Tongue (tissue), 2 donors: Measurements from ENCODE around the gene FAM219B. TPM values are rescaled to one million over a fixed set of nuclear protein-coding genes. Genes with fewer than 3 reads are reported as not detected.
"Not testable (repeated sequence)": the region's sequence is repeated elsewhere in the genome, so short reads cannot be mapped to it uniquely, and the experiment has no call there.

ENCODE experiments used
- DNase-seq: peaks from one replicate; pipeline ENCODE4 v3.0.0-alpha.2; 2015
- total RNA-seq: library from RNA; depleted of rRNA; stranded (reverse); fragments of >200 nt; gene quantifications from one replicate; pipeline ENCODE4 v1.2.3, GENCODE V29; 2014

The FAM219B gene, protein sequence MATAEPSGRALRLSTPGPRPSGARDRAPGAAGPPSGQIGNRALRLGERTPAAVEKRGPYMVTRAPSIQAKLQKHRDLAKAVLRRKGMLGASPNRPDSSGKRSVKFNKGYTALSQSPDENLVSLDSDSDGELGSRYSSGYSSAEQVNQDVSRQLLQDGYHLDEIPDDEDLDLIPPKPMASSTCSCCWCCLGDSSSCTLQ
- total RNA-seq, result 76.3 TPM

DNA sequence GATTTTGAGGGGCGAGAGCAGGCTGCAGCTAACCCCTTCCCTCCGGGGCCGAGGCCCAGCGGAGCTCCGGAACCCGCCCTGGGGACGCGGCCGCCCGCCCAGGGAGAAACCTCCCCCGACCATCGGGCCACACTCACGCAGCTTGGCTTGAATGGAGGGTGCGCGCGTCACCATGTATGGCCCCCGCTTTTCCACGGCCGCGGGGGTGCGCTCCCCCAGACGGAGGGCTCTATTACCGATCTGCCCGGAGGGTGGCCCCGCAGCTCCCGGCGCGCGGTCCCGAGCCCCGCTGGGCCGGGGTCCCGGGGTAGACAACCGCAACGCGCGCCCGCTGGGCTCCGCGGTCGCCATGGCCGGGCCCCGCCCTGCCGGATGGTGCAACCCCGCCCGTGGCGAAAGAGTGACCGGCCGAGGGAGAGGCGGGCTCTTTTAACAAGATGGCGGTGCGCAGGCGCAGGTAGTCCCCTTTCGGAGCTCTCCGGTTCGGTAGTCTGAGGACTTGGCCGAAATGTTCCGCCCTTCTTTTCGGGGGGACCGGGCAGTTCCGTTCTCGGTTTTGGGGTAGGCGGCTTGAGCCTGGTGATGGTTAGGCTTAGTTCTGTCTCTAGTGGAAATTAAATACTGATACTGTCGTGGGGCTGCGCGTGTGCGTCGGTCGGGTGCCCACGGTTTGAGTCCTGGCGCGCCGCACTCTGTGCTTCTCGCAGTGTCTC is at the start of gene FAM219B:
TSS of gene FAM219B (minus strand) at position 402 of the 713 bp plus-strand sequence. CDS start at position 351, 51 bp downstream.
- peak; percentile 97 for DNase-seq

DNA sequence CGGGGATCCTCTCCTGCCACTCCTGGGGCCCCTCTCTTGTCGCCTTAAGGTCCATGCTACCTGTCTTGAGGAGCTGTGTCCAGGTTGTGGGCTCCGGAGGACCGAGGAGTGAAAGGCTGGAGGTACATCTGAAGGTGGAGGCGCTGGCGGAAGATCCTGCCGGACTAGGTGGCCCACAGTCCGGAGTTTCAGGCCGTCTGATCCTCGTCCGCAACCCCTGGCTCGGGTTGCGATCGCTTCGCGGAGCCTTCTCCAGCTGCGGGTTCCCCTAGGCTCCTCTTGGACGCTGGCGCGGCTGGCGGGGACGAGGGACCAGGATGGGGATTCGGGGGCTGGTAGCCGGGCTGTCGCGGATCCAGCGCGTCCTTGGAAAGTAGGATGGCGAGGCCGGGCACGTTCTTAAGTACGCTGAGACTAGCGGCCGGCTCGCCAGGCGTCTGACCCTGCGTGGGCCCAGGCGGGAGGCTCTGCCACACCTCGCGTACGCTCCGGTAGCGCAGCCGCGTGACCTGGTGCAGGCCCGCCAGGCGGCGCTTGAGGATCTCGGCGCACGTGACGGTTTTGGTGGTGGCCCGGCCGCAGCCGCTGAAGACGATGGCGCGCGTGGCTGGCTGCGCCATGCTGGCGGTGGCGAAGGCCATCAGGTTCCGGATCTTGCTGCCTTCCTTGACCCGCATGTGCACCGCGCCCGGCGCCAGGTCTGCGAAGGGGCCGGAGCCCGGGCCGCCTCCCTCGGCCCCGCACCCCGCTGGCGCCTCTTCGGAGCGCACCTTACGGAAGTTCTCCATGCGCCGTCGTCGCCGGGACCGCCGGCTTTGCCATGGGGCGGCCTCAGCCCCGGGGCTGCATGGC is 49.4 kb upstream of the FAM219B start:
- DNase-seq, result peak; percentile 71

DNA sequence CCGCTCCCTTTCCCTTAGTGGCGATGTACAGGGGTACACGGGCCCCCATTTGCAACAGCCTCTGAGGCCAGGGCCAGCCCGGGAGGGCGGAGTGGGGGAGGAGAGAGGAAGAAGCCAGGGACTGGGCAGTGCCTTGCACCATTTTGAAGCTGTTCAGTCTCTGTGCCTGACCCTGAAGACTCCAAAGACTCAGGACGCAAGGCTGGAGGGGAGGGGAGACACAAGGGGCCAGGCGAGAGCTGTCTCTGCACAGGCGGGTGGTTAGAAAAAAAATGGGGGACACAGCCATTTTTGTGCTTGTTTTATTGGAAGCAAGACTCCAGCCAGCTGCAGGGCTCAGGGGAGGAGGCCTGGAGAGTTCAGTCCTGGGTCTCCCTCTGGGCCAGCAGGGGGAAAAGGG is 48.4 kb upstream of the FAM219B start:
- DNase-seq, result no peak

DNA sequence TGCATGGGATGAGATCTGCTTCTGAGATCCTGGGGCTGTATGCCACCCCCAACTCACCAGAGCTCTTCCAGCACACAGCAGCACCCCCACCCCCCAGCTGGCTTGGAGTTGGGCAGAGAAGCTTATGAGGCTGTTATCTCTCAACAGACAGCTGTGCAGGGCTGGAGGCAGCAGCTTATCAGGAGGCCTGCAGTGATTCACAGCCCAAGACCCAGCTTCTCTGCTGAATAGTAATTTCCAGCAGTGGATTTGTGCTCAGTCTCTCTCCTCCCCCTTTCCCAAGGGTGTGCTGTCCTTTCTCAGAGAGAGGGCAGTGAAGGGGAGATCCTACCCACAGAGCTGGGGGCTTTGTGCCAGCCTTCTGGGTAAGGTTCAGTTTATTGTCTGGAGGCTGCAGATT is 47.9 kb upstream of the FAM219B start:
- no peak for DNase-seq

DNA sequence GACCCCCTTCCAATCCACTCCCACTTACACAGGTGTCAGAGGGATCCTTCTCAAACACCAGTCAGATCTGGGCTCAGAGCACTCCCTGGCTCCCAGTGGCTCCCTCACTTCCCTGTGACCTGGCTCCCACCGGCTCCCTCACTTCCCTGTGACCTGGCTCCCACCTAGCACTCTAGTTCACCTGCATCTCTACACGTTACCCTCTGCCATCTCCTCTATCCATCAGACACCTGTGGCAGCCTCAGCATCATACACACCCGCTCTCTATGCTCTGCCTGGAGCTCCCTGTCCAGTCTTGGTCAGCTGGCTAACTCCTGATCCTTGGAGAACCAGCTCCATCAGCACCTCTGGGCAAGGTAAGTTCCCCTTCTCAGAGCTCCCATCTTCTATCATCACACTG is 44.4 kb upstream of the FAM219B start:
- no peak for DNase-seq

DNA sequence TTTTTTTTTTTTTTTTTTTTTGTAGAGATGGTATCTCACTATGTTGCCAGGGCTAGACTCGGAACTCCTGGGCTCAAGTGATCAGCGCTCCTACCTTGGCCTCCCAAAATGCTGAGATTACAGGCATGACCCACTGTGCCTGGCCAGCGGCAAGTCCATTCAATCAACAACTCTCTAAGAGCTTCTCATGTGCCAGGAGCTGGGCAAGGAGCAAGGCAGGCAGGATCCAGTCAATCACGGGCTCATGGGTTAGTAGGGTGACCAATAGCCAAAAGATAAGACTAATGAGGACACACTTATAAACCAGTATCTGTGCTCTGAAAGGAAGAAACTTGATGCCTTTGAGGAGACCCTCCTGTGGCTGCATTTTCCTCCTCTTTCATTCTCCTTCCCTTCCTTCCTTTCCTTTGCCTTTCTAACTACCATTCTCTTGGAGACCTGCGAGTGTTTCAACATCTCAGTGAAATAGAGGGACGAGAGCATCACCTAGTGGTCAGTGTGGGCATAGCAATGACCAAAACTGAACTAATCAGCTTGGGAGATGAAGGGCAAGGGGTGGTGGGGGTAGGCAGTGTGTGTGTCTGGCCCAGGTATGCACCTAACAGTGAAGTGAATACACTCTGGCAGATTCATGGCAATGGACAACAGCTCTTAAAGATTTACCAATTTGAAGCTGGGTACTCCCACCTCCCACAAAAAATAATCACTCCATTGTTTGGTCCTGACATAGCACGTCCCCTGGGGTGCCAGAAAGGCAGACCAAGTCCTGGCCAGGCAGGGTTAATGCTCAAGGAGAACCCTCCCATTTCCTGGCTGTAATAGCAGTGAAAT is 43.6 kb upstream of the FAM219B start:
- peak; percentile 91 for DNase-seq

DNA sequence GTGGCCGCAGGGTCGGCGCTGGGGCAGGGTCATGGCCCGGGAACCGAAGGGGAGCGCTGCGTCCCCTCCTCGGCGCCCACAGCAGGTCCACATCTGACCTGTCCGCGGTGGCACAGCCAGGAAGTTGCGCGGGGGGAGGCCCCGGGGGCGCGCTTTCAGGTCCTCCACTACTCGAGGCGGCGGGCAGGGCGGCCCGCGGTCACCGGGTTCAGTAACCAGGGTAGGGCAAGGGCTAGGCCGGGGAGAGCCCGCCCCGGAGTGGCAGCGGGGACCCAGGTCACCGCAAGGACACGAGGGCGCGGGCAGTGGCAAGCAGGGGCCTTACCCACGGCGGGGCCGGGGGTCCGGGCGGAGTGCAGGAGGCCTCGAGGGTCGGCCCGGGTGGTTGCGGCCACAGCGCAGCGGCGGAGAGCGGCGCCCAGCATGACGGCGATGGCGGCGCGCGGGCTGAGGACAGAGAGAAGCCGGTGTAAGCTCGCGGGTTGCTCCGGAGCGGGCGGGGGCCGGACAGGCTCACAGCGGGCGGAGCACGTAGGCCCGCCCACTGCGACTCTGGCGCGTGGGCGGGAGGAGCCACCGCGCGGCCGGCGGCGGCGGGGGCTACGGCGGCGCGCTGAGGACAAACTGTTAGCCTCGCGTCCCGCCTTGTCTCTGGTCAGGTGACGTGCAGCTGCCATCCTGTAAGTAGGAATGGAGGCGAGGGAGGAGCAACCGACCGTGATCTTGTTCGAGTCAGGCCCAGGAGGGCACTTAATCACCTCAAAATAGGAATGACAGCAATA is 31.1 kb upstream of the FAM219B start, which contains the start of gene COX5A:
TSS of gene COX5A (minus strand) at position 484 of the 782 bp plus-strand sequence. CDS start at position 425, 59 bp downstream.
- DNase-seq, result peak; percentile 98

DNA sequence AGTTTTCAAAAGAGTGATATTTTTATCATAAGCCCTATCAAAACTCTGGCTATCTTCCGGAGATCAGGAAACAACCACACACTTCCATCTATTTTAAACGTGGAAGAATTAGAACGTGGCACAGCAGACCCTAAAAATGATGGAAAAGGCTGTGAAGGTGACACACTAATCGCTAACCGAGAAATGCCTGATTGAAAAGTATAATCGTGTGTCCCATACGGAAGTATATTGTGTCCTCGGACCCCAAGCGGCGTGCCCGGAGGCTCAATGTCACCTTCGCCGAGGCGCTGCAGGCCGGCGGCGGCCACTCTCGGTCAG is 30.6 kb upstream of the FAM219B start:
- DNase-seq, result no peak

DNA sequence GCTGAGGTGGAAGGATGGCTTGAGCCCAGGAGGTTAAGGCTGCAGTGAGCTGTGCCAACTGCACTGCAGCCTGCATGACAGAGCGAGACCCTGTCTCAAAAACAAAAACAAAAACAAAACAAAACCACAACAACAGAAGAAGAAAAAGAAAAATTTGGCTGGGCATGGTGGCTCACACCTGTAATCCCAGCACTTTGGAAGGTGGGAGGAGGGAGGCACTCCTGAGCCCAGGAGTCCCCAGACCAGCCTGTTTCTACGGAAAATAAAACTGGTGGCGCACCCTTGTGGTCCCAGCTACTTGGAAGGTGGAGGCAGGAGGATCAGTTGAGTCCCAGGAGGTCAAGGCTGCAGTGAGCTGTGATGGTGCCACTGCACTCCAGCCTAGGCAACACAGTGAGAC is 28.5 kb upstream of the FAM219B start:
- not testable (repeated sequence) for DNase-seq

DNA sequence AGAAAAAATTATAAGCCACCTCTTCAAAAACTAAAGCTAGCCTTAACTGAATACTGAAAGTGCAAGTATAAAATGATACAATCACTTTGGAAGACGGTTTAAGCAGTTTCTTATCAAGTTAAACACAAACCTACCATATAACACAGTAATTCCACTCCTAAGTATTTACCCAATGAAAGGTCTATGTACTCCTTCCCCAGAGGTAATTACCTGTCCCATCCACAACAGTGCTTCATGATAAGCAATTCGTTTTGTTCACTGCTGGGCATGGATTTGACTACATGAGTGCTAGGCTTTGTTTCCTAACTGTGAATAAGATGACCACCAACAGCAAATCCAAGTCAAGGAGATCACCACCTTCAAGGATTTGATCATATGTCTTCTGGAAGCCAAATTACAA is 26.9 kb upstream of the FAM219B start:
- DNase-seq, result no peak

DNA sequence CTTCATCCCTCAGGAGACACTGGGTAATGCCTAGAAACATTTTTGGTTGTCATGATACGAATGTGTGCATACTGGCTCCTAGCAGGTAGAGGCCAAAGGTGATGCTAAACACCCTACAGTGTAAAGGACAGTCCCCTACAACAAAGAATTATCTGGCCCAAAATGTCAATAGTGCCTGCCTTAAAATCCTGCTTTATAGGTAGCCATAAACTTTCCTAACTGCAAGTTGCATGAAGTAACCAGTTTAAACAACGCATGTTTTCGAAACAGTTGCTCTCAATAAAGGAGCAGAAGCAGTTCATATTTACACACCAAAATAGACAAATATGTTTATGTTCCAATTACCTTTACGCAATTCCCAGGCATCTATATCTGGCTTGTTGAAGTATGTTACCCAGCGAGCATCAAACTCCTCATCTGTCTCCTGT is 22.1 kb upstream of the FAM219B start:
- DNase-seq, result no peak

DNA sequence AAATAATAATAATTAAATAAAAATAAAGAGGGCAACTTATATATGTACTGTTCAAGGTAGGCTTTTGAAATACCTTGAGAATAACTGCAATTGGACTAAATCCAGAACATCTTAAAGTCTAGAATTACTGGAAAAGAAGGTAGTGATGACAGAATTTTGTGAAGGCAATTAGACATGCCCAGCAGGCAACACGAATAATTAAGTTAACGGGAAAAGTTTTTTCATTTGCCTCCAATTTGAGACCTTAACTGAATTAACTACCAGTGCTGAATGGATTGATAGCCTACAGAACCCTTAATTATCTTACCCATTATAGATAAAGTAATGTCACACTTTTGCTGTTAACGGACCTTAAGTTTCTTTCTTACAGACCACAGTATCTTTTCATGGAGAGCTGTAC is 17.9 kb upstream of the FAM219B start:
- no peak for DNase-seq

DNA sequence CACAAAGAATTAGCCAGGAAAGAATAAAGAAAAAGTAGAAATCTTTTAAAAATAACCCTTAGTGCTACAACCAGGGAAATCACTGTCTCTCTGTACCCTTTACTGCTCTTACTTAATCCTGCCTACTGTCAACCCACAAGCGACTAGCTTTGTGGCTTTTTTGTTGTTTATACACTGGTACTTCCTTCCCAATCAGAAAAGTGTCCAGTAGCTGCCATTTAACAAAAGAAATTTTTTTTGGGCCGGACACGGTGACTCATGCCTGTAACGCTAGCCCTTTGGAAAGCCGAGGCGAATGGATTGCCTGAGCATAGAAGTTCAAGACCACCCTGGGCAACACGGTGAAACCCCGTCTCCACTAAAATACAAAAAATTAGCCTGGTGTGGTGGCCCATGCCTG is 13.8 kb upstream of the FAM219B start:
- no peak for DNase-seq

DNA sequence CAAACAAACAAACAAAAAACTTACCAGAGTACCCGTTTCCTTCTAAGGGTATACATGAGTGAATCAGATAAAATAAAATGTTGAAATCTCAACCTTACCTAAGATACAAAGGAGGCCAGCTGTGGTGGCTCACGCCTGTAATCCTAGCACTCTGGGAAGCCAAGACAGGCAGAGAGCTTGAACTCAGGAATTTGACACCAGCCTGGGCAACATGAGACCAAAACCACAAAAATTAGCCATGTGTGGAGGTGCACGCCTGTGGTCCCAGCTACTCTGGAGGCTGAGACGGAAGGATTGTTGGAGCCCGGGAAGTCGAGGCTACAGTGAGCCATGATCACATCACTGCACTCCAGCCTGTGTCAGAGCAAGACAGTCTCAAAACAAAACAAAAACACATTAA is 11.0 kb upstream of the FAM219B start:
- no peak for DNase-seq

DNA sequence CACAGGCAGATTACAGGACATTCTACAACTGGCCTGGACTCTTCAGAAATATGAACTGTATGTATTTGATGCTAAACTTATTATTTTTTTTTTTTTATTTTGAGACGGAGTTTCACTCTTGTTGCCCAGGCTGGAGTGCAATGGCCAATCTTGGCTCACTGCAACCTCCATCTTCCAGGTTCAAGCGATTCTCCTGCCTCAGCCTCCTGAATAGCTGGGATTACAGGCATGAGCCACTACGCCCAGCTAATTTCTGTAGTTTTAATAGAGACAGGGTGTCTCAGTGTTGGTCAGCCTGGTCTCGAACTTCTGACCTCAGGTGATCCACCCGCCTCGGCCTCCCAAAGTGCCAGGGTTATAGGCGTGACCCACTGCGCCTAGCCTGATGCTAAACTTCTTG is 7.1 kb upstream of the FAM219B start:
- not testable (repeated sequence) for DNase-seq

DNA sequence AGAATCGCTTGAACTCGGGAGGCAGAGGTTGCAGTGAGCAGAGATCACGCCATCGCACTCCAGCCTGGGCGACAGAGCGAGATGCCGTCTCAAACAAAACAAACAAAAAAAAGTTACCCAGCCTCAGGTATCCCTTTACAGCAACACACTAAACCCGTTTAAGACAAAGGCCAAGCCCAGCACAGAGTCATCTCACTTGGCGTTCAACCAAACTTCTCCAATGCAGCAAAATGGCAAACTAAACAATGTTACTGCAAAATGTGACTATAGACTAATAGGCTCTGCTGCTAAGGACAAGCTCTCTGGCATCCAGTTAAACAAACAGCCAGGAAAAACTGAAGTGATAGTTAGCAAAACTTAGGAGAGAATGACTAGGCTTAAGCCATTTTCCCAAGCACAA is 6.4 kb upstream of the FAM219B start:
- no peak for DNase-seq

DNA sequence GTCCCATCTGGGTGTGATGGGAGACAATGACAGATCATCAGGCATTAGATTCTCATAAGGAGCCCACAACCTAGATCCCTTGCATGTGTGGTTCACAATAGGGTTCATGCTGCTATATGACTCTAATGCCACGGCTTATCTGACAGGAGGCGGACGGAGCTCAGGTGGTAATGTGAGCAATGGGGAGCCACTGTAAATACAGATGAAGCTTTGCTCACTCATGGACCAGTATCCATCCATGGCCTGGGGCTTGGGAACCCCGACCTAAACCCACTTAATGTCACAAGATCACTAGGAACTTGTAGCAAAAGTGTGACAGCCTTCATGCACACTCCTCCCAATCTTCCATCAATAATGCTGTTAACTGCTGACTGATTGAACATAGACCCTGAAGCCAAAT is 2.0 kb upstream of the FAM219B start:
- no peak for DNase-seq

DNA sequence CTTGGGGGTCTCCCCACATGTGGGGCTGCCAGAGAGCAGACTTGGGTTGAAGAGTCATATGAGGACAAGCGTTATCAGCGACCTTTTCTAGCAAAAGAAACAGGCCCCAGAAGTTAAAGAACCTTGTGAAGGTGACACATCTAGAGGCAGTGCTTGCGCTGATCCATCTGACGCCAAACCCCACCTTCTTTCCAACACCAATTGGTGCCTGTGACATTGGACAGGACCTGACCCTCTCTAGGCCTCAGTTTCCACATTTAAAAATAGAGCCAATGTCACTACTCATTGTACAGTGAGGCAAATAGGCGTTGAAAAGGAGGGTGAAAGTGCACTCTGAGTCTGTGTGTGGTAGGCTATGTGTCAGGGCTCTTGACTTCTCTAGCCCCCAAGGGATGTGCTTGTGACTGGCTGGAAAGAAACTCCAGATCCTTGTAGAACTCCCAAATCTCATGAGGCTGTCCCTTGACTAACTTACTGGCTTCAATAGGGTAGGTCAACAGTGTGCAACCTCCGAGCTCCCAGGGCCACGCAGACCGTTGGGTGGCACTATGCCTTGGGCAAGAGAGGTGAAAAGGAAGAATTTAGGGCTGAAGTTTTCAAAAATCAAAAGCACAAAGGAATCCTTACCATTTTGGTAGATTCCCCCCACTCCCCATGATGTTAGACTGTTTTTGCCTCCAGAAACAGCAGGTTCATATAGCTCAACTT is 666 bp upstream of the FAM219B start:
- no peak for DNase-seq

DNA sequence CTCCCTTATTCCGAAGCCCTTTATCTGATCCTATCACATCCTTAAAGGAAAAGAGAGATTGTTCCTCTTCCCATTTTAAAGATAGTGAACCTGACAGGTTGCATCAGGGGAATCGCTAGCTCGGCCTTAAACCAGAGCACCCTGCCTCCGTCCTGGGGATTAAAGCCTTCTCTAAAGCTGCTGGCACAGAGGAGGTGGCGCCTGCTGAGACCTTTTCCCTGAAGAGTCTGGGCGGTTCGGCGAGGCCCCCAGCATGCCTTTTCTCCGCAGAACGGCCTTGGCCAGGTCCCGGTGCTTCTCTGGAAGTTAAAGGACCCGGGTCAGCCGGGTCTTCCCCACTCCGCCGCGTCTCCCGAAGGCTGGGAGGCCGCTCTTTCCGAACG is 593 bp downstream of the FAM219B start:
- peak; percentile 45 for DNase-seq

DNA sequence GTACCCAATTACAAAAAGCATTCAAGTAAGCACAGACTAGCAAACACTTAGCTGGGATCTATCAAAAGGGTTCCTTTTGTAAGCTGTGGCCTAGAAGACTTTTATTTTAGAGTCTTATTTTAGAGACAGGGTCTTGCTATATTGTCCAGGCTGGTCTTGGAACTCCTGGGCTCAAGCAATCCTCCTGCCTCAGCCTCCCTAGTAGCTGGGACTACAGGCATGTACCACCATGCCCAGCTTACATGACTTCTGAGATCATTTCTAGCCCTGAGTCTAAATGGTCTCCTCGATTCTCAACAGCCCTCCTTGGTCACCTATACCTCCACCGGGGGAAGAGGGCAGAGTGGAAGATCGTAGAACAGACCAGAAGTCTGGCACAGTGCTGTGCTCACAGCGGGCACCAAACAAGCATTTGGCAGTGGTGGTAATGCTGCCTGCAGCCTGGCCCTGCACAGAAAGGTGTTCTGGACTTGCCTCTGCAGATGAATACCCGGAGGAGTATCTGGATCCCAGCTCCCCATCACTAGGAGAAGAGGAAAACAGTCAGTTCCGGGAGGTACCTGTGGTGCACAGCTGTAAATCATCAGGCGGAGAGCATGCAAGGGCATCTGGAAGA is 2.4 kb downstream of the FAM219B start:
- DNase-seq, result no peak
